ENCODE data around the gene TFPI2.
"Not testable (repeated sequence)": the region's sequence is repeated elsewhere in the genome, so short reads cannot be mapped to it uniquely, and the experiment has no call there.

The TFPI2 gene, protein sequence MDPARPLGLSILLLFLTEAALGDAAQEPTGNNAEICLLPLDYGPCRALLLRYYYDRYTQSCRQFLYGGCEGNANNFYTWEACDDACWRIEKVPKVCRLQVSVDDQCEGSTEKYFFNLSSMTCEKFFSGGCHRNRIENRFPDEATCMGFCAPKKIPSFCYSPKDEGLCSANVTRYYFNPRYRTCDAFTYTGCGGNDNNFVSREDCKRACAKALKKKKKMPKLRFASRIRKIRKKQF

DNA sequence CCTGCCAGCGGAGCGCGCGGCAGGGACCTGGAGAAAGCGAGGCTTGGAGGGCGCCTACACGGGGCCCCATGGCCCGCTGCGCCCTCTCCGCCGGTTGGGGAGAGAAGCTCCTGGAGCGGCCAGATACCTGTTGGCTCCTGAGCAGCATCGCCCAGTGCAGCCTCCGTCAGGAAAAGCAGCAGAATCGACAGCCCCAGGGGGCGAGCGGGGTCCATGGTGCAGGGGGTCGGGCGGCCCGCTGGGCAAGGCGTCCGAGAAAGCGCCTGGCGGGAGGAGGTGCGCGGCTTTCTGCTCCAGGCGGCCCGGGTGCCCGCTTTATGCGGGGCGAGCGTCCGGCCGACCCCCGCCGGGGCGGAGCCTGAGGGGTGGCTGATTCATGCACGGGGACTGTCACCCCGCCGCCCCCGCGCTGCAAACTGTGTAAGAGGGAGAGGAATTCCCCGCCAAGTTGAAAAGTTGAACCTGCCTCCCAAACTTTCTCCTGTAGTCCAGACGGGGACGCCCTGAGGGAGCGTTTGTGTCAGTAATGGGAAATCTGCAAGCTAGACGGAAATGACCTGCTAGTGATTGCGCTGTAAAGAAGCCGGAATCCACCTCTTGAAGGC lies at the start of gene TFPI2:
Gene TFPI2 (minus strand): TSS at position 290 of the 605 bp plus-strand sequence. CDS start 75 bp downstream, at position 215.
- DNase-seq, result no peak

DNA sequence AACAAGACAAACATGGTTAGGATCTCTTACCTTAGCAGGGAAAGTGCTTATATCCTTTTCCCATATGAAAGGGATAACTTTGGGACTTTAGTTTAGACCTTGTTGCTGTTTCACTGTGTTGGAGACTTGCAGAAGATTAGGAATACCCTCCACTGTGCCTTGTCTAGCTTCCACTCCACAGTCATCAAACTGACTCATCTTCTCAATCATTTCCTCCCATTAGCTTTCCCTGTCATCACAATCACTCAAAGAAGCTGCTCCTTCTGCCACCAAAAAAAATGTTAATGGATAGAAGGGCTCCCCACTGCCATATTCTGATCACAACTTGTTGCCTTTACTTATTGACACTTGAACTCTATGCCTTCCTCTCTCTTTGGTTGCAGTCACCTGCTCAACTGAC lies 47.7 kb upstream of the TFPI2 start:
- DNase-seq, result no peak

DNA sequence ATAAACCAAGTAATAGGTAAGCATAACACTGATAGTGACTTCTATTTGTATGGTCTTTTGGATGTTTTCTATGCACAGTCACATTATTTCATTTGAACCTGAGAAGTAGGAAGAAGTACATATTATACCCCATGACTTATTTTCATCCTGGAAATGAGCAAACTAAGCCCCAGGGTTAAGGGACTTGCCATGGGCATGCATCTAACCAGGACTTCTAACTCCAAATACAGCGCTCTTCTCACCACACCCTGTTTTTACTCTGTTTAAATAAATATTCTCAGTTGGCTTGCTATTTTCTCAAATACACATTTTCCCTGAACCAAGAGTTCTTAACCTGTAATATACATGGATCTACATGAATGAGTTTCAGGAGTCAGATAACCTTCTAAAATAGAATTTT lies 47.3 kb upstream of the TFPI2 start:
- DNase-seq, result no peak

DNA sequence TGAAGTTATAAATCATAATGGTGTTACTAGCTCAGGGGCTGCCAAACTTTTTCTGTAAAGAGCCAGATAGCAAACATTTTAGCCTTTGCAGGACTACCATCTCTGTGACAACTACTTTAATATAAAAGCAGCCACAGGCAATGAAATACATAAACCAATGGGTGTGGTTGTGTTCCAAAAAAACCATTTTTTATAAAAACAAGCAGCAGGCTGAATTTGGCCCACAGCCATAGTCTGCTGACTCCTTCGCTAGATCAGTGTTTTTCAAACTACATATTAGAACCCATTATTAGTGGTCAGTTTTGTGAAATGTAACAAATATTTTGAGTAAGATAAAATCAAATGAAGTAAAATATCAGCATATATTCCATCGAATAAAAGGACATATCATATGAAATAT lies 44.5 kb upstream of the TFPI2 start:
- no peak for DNase-seq

DNA sequence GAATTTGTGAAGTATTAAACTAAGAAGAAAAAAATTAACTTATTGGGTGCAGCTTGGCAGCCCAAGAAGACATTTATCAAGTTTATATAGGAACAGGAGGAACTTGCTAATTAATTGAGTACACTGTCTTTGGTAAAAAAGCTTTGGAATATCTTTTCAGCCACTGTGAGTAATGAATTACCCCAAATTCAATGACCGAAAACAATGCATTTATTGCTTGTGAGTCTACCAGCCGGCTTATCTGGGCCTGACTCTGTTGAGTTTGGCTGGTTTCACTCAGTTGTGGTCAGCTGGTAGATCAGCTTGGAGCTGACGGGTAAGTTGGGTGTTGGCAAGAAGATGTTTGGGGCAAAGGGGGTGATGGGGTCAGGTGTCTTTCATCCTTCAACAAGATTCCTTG lies 42.6 kb upstream of the TFPI2 start:
- DNase-seq, result no peak

DNA sequence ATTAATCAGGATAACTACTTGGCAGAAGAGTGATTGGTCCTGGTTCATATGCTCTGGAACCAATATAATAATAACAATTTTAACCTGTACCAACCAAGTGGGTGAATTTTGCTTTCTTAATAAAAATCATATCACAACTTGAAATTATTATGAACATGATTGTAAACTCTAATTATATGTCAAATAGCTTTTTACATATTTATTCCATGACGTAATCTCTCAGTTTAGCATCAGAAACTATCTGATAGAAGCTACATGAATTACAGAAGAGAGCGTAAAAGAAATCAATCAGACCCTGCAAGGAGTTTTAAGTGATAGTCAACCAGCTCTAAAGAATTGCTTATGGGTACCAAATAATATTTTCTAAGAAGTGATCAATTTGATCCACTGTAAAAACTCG lies 41.1 kb upstream of the TFPI2 start:
- no peak for DNase-seq

DNA sequence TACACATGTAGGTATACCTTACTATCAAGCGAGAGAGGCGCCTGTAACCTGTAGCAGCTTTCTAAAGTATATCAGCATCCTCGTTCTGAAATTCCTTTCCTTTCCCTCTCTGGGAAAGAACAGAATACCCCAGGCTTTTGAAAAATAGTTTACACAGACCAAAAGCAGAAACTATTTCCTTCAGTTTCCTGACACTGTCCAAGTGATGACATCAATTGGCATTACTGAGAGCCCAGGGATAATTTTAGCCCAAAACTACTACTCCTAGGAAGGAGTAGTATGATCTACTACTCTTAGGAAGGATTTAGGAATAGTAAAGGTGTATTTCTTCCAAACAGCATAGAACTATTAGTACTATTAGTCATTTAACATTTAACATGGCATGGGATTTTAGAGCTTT lies 37.0 kb upstream of the TFPI2 start:
- DNase-seq, result no peak

DNA sequence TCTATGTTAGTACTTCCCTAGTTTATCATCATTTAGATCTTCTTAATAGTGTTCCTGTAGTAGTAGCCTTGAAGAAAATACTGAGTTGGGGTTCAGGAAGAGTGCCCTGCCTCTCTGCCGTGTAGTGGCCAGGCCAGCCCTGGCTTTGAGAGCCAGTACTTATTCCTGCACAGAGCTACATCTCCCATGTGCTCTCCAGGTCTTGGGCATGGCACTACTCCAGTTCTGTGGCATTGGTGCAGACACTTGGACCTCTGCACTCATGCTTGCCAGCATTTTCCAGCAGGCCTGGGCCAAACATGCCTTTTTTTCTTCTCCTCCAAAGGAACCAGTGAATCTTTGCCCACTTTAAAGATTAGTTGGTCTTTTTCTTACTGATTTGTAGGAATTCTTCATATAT lies 36.2 kb upstream of the TFPI2 start:
- DNase-seq, result no peak

DNA sequence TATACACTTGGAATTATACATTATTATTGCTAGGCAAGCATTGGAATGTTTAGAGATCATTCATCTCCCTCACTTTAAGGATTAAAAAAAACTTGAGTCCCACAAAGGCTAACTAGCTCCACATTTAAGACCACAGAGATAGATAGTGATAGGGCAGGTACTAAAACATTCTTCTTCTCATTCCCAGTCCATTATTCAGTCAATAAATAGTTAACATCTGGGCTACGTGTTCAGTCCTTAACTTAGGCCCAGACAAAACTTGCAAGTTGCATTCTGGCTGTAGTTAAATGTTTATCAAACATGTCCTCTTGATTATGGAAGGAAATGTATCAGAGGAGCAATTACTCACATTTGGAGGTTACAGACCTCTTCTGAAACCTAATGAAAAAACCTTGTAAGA lies 33.4 kb upstream of the TFPI2 start:
- DNase-seq, result no peak

DNA sequence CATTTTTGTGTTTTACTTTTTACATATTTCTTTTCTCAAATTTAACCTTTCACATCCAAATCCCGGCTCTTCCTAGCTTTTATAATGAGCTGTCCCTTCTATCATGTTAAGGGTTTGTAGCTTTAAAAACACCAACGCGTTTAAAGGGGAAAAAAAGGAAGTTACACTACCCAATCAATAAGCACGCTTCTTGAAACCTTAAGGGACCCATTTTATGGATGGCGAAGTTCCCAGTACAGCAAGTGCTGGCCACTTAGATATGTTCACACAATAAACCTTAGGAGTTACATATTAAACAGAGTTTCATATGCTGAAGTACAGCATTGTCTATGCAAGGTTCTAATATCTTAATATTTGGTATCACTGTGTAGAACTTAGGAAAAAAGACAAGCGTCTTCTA lies 32.7 kb upstream of the TFPI2 start:
- DNase-seq, result no peak

DNA sequence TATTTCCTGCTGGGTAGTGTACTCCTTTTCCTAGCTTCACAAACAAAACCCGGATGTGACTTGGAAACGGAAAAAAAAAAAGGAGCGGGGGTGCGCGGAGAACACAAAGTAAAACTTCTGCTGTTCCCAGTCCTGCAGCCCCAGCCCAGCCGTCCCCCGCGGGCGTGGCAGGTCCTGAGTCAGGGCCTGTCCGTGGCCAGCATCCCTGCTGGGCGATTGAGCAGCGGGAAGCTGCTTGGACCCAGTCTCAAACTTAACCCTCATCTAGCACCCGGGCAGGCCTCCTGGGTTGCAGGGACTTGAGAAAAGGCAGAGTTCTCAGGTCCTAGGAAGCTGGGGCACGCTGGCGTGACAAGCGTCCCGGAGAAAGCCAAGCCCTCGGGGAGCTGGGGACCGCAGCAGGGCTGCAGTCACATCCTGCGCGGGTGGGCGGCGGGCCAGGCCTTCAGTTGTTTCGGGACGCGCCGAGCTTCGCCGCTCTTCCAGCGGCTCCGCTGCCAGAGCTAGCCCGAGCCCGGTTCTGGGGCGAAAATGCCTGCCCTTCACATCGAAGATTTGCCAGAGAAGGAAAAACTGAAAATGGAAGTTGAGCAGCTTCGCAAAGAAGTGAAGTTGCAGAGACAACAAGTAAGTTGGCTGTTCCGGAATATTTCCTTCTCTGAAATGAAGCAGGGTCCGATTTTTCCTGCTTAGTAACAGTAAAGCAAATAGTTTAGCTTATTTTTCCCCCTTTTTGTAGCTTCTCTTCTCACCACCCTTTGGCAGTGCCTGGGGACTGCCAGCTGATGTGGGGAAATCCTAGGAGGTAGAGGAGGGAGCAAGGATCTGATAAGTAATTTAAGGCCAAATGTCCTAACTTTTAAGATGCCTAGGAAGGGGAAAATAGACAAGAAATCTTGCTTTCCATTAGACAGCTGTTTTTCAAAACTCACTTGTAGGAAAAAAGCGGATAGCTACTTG lies 31.3 kb upstream of the TFPI2 start, which contains the start of gene GNG11:
Gene GNG11 (plus strand): TSS at position 129 of the 960 bp plus-strand sequence. CDS start 403 bp downstream, at position 532.
- peak in 1 of 2 donors; percentile 3 for DNase-seq

DNA sequence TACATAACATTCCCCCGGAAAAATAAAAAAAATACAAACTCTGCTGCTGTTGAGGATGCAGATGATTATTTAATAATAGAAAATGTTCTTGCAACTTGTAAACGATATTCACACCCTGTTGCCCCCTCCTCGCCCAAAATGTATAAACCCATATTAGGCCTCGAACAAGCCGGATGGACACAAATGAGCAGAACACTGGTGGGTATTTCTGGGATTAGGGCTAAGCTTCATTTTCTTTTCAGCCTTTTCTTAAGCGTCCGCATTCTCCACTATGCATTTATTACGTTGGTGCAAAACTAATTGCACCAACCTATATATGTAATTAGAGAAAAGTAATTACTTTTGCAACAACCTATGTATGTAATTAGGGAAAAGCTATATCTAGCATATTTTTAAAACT lies 30.6 kb upstream of the TFPI2 start:
- no peak for DNase-seq

DNA sequence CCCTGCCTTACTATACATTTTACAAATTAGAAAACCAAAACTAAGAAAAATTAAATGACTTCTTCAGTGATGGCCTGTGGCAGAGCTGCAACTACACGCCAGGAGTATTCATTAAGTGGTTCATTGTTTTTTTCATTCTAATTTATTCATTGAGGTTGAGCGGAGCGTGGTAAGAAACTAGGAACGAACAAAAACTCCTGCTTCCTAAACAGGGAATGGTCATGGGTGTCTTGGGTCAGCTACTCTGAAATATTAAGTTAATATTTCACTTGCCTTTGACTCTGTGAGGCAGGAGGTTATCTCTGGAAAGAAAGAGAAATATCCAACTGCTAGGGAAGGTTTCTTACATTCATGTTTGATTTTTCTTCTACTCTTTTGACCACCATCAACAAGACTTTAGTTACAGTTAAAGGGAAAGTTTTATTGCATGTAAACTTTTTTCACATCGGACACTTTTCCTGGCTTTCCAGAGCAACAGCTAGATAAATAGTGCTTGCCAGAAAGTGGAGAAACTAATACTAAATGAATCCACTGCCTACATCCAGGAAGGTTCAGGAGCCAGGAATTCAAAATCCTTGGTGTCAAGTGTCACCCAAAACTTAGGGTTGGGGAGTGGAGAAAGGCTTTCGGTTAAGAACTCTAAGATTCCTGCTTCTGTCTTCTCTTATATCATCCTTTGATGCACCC lies 30.1 kb upstream of the TFPI2 start:
- no peak for DNase-seq

DNA sequence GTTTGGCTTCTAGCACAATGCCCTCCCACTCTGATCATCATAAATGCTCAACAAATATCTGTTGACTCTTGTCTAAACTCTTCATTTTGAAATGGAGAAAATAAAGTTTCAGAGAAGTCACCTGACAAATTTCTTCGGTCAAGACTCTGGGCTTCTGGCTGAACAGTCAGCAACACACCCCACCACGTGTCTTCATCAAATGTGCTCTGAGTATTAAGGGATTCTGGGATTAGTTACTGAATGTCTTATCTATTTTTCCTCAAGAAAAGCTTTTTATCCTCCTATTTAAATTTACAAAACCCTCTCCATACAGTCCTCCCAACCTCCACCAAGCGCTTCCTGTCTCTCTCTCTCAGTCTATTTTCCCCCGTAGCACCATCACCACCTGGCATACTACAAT lies 25.8 kb upstream of the TFPI2 start:
- not testable (repeated sequence) for DNase-seq

DNA sequence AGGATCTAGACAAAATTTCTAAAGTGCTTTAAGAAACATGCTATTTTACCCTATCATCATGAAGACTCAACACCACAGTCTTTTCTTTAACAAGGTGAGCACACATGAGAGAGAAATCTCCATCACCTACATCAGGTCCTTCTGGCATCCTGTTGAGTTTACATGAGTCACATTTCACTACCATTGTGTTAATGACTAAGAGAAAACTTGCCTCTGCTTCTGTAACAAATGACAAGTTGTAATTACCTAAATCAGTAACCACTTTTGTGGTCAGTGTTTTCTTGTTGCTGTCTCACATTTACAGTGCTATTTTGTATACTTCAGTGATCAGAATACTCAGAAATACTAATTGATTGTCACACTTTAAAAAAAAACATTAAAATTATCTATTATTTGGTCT lies 25.3 kb upstream of the TFPI2 start:
- not testable (repeated sequence) for DNase-seq

DNA sequence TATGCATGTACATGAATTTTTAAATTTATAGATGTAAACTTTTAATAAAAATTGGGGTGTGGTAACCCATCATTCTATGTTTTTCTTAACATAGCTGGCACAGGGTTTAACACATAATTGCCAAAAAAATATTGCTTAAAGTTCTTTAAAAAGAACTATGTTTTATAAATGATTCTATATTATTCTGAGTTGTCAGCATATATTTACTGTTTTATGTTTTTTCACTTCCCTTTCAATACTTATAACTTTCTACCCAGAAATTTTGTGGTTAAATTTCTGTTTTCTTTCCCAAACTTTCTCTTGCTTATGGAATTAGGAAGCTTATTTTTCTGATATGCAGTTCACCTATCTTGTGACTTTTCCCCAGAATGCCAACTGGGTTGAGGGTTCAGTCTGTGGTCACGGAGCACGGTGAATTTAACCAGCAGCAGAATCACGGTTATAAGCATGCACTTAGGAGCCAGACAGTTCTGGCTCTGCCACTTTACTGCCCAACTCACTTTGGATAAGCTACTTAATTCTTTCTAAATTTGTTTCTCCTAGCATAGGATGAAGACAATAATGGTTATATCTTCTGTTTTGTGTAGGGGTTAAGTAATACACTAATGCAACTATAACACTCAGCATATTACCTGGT lies 24.8 kb upstream of the TFPI2 start:
- not testable (repeated sequence) for DNase-seq

DNA sequence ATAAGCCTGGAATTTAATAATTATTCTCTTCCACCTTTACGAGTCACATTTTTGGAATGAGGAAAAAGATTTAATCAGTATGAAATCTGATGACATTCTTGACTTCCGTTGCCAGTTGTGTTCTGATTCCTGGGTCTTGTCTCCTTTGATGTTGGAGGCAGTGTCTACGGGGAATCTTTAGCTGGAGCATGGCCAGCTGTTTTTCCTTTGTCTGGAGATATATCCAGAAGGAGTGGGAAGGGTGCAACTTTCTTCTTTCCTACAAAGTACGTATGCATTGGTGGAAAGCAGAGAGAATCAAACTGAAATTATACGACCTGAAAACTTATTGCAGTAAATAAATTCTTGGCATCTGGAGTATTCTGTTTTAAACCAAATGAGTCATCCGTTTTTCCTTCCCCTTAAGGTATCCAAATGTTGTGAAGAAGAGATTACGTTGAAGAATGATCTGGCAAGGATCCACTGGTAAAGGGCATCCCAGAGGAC lies 24.1 kb upstream of the TFPI2 start:
- no peak for DNase-seq

DNA sequence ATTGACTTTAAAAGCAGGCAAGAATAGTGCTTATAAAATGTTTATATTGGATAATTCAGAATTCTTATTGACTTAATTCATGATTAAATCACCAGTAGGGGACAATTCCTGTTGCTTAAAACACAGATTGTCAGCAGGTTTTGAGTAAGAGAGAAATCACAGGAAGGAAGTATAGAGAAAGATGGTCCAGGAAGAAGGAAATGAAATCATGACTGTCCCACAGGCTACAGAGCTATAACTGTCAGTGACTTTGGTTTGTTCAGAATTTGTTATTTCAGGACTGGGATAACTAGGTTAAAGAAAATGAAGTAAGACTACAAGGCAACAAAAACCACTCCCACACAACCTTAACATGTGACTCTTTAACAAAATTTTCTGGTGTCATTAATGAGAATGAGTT lies 22.6 kb upstream of the TFPI2 start:
- DNase-seq, result no peak

DNA sequence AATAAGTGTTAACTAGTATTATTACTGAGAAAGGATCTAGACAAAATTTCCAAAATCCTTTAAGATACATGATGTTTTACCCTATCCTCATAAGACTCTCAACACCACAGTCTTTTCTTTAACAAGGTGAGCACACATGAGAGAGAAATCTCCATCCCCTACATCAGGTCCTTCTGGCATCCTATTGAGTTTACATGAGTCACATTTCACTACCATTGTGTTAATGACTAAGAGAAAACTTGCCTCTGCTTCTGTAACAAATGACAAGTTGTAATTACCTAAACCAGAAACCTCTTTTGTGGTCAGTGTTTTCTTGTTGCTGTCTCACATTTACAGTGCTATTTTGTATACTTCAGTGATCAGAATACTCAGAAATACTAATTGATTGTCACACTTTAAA lies 21.1 kb upstream of the TFPI2 start:
- DNase-seq, result not testable (repeated sequence)

DNA sequence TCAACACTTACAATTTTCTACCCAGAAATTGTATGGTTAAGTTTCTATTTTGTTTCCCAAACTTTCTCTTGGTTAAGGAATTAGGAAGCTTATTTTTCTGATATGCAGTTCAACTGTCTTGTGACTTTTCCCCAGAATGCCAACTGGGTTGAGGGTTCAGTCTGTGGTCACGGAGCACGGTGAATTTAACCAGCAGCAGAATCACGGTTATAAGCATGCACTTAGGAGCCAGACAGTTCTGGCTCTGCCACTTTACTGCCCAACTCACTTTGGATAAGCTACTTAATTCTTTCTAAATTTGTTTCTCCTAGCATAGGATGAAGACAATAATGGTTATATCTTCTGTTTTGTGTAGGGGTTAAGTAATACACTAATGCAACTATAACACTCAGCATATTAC lies 20.7 kb upstream of the TFPI2 start:
- not testable (repeated sequence) for DNase-seq

DNA sequence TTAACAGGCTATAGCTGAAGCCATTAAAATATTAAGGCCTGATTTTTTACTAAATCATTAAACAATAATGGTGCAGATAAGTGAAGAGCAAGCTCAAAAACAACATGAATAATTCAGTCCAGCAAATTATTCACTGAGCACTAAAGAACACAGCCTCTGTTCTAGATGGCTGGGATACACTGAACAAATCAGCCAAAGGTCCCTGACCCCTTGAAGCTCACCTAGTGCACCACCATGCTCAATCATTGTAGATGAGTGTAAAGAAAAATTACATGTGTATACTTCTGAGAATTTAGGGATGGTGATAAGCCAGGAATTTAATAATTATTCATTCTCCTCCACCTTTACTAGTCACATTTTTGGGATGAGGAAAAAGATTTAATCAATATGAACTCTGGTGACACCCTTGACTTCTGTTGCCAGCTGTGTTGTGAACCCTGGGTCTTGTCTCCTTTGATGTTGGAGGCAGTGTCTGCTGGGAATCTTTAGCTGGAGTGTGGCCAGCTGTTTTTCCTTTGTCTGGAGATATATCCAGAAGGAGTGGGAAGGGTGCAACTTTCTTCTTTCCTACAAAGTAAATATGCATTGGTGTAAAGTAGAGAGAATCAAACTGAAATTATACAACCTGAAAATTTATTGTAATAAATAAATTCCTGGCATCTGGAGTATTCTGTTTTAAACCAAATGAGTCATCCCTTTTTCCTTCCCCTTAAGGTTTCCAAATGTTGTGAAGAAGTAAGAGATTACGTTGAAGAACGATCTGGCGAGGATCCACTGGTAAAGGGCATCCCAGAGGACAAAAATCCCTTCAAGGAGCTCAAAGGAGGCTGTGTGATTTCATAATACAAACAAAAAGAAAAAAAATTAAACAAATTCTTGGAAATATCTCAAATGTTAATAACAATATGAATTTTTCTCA lies 19.8 kb upstream of the TFPI2 start:
- DNase-seq, result no peak

All from activated CD4-positive, alpha-beta T cell treated with anti-CD3 and anti-CD28 coated beads for 4 hours (primary cell).